ENCODE measurements around the gene IFITM1.
"Not testable (repeated sequence)": the region's sequence is repeated elsewhere in the genome, so short reads cannot be mapped to it uniquely, and the experiment has no call there.

Gene IFITM1

DNA sequence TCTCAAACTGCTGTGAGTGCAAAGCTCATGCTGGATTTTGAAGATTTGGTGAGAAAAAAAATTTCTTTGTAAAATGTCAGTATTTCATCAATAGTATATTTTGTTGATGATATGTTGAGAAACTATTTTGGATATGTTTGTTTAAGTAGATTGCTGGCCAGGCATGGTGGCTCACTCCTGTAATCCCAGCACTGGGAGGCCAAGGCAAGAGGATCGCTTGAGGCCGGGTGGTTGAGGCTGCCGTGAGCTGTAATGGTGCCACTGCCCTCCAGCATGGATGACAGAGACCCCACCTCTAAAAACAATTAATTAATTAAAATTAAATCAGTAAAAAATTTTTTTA lies 13.7 kb downstream of the IFITM1 start:
- no peak for DNase-seq

DNA sequence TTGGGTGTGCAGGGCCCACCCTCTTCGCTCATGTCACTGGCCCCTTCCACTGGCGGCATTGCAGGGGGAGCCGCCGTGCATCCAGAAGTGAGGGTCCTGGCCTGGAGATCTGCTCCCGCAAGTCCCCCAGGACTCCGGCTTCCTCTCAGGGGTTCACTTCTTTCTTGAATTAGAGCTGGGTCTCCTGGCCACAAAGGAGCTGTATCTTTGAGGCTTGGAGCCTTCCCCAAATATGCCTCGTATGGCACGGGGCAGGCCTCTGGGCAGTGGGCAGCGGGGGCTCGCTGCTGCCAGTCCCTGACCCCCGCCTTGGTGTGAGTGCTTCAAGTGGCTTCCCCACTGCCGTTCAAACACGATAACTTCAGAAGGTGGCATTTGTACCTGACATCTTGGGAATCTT lies 14.2 kb downstream of the IFITM1 start:
- DNase-seq, result no peak

DNA sequence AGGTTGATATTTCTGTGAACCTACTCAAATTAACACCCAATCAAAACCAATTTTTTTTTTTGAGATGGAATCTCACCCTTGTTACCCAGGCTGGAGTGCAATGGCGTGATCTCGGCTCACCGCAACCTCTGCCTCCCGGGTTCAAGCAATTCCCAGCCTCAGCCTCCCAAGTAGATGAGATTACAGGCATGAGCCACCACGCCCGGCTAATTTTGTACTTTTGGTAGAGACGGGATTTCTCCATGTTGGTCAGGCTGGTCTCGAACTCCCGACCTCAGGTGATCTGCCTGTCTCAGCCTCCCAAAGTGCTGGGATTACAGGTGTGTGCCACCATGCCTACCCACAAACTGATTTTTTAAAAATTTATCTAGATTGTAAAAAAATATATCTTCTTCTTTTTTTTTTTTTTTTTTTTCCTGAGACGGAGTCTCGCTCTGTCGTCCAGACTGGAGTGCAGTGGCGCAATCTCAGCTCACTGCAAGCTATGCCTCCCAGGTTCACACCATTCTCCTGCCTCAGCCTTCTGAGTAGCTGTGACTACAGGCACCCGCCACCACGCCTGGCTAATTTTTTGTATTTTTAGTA lies 14.8 kb downstream of the IFITM1 start:
- not testable (repeated sequence) for DNase-seq

DNA sequence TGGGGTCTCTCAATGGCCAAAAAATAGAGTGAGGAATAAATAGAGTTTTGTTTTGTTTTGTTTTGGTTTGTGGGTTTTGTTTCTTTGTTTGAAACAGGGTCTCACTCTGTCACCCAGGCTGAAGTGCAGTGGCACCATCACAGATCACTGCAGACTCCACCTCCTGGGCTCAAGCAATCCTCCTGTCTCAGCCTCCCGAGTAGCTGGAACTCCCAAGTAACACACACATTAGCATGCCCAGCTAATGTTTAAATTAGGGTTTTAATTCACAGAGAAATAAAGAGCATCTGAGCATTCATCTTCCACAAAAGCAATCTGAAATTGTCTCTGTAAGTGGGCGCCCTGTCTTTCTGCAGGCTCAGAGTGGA lies 16.0 kb downstream of the IFITM1 start:
- DNase-seq, result no peak

DNA sequence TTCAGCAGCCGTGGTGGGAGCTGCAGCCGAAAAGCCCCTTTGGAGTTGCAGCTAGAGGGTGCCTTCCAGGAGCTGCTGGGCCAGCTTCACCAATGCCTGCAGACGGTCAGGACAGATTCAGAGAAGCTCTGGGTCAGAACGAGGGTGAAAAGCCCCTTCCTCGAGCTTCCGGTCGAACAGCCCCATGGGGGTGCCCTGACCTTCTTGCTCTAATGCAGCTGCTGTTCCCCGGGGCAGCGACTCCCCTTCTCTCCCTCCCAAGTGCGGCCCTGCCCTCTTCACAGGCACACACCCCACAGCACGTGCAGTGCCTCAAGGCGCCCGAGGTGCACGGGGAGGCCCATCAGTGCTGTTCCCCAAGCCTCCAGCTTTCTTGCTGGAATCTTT lies 16.5 kb downstream of the IFITM1 start:
- DNase-seq, result peak; percentile 27

DNA sequence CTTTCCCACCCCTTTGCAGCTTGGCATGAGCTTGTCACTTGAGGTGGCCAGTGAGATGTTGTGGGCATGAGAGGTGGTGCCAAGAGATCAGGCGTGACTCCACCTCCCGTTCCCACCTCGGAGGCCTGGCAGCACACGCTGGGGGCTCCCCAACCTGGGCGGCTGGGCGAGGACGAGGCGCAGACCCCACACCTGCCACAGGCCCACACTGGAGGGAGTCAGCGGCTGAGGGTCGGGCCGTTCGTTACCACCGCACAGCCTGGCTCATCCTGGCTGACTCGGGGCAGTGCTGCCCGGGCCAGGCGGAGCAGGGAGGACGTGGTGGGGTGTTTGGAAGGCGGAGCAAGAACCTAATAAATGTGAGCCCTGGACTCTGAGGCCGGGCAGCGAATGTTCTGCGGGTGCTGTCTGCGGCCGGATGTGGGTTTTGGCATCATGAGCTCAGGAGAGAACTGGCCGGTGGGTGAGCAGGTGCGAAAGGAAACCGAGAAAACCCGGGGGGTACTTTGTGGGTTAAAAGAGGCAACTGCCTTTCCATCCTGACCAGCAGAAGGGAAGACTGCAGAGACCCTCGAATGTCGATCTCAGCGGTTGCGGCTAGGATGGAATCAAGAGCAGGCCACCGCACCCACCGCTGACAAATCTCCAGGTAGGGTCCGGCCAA lies 17.0 kb downstream of the IFITM1 start:
- peak; percentile 28 for DNase-seq

DNA sequence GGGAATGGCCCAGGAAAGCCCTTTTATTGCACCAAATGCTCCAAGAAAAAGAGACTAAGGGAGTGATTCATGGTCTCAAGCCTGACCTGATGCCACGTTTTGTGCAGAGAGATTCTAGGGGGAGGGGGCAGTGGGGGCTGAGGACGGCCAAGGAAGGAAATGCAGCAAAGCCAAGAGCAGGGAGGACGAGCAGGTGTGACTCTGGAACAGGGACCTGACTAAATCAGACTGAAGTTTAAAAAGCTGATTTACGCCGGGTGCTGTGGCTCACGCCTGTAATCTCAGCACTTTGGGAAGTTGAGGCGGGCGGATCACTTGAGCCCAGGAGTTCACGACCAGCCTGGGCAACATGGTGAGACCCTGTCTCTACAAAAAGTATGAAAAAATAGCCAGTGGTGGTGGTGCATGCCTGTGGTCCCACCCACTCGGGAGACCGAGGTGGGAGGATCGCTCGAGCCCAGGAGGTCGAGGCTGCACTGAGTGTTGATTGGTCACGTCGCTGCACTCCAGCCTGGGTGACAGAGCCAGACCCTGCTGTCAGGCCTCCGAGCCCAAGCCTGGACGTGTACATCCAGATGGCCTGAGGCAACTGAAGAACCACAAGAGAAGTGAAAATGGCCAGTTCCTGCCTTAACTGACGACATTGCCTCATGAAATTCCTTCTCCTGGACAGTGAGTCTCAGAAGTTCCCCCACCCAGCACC lies 17.7 kb downstream of the IFITM1 start:
- DNase-seq, result no peak

DNA sequence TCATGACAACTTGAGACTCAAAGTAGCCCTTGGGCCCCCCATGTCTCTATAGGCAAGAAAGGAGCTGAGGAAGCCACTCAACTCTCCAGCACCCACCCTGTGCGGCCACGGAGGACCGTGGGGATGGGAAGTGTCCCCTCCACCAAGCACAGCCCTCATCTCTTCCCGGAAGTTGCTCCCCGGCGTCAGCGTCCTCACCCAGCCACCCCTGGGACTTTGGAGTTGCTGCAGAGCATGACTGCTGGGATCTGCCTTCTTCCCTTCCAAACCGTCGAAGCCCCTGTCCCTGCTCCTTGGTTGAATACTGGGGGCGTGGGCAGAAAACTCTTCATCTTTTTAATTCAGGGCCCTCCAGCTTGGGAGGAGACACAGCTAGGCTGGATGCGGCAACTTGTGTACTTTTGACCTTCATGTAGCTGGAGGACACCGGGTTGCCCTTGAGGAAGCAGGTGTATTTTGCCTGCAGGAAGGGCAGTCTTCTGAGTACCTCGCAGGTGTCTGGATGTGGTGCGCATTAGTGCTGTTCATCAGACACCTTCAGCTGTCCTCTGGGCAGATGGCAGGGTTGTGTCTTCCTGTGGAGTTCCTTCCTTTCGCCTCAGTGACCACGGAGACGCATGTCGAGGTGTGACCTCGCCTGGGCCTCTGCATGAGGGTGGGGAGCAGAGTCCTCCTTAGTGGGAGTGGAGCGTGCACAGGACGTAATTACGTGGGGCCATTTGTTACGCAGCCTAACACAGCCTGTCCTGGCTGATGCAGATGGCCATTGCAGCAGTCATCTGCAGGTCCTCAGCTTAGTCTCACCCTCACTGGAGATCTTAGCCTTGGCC lies 19.0 kb downstream of the IFITM1 start:
- DNase-seq, result no peak

DNA sequence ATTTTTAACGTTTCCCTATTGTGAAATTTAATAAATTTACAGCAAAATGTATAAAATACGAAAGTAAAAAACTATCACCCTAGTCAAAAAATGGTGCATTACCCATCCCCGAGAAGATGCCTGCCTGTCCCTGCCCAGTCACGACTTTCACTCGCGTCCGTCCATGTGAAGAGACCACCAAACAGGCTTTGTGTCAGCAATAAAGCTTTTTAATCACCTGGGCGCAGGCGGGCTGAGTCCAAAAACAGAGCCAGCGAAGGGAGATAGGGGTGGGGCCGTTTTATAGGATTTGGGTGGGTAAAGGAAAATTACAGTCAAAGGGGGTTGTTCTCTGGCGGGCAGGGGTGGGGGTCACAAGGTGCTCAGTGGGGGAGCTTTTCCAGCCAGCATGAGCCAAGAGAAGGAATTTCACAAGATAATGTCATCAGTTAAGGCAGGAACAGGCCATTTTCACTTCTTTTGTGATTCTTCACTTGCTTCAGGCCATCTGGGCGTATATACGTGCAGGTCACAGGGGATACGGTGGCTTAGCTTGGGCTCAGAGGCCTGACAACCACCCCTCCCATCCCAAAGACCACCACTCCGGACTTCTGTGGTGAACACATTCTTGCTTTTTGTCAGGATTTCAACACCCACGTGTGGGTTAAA lies 19.9 kb downstream of the IFITM1 start:
- not testable (repeated sequence) for DNase-seq

DNA sequence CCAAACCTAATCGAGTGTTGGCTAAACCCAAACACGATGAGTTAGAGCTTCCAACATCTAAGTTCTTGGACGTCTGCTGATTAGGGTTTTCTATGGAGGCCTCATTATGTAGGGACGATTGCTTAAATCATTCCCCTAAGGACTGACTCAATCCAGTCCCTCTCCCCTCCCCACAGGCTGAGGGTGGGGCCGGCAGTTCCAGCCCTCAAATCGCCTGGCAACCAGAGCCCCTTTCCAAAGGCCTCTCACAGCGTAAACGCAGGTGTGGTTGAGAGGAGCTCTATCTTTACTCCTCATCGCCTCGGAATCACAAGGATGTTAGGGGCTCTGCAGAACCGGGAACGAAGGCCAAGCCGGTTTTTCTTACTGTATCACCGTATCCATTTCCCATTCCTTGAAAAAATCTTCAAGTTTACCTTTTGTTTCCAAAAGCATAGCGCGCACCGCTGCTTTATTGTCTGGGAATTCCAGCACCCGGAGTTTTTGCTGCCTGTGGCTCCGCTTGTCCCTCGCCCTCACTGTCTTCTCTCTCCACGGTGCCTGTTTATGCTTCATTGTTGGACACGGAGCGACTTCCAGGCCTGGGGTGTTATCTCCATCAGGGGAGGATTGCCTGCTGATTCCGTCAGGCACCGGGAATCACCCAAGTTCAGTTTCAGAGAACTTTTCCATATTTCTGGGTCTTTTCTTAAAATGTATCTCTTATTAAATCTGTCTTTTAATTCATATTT lies 20.6 kb downstream of the IFITM1 start:
- DNase-seq, result no peak

DNA sequence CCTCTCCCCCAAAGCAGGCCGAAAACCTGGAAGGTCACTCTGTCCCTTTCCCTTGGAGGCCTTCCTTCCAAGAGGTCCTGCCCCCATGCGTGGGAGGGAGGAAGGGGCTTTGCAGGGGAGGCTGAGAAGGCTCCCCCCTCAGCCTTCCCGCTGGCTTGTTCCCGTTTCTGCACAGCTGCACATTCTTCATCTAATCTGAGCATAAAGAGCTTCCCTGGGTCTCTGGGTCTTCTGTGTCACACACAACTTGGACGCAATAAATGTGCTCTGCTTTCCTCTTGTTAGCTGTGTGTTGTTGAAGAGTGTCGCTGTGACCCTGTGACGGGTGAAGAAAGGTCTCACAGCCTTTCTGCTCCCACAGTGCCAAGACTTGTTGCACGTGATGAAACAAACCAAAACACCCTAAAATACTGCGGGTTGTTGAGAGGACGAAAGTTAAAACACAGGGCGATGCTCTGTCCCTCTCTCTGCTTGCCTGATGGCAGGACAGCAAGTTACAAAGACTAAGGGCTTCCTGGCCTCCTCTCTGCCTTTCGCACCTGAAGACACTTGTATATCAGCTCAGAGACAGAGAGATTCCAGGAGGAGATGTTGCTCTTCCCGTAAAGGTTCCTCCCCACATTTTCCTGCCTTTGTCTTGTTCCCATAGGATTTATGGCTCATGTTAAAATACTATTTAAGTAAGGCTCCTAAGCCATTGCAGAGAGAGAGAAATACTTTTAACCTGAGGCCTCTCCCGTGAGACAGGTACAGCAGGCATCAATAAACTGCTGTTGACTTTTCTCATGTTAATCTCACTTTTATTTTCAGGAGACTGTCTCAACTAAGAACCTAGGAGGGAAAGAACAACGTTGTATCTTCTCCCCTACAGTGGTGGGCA lies 22.2 kb downstream of the IFITM1 start:
- no peak for DNase-seq

DNA sequence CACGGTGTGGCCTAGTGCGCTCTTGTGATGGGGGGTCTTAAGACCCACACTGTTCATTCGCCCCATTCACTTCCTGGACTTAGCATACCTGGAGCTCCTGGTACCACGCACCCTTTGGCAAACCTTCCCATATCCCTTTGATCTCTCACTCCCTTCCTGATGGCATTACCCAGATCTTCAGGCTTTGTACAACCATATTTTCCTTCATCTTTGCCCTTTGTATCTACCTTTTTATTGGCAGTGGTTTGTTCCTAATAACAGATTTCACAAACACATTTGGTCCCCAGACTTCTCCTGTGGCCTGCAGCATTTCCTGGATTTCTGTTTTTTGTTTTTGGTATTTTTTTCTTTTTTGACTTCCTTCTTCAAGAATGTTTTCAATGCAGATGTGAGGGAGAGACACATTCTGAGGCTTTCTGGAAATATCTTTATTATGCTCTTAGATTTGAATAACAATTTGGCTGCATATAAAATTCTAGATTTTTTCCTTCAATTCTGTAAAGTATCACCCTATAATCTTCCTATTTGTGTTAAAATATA lies 22.9 kb downstream of the IFITM1 start:
- DNase-seq, result no peak

DNA sequence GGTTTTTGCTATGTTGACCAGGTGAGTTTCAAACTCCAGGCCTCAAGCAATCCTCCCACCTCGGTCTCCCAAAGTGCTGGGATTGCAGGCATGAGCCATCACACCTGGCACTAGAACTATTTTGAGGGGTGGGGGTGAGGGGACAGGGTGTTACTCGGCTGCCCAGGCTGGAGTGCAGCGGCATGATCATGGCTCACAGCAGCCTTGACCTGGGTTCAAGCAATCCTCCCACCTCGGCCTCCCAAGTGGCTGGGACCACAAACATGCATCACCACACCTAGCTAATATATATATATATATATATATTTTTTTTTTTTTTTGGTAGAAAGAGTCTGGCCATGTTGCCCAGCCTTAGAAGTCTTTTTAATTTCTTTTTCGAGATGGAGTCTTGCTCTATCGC lies 23.9 kb downstream of the IFITM1 start:
- DNase-seq, result no peak

DNA sequence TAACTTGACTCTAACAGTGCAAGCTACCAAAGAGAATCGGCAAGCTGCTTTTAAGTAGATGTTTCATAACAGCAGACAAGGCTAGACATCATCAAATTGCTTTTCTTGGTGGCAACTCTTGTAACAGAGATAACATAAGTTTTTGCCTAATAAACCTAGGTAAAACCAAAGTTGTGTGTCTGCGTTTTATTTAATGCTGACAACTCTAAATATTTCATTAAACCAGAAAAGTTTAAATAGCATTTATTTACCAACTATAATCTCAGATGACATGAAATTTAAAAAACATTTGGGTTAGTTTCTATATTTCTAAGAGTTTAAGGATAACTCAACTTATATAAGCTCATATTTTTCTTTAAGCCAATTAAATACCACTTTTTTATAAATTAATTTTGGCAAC lies 26.1 kb downstream of the IFITM1 start:
- DNase-seq, result no peak

DNA sequence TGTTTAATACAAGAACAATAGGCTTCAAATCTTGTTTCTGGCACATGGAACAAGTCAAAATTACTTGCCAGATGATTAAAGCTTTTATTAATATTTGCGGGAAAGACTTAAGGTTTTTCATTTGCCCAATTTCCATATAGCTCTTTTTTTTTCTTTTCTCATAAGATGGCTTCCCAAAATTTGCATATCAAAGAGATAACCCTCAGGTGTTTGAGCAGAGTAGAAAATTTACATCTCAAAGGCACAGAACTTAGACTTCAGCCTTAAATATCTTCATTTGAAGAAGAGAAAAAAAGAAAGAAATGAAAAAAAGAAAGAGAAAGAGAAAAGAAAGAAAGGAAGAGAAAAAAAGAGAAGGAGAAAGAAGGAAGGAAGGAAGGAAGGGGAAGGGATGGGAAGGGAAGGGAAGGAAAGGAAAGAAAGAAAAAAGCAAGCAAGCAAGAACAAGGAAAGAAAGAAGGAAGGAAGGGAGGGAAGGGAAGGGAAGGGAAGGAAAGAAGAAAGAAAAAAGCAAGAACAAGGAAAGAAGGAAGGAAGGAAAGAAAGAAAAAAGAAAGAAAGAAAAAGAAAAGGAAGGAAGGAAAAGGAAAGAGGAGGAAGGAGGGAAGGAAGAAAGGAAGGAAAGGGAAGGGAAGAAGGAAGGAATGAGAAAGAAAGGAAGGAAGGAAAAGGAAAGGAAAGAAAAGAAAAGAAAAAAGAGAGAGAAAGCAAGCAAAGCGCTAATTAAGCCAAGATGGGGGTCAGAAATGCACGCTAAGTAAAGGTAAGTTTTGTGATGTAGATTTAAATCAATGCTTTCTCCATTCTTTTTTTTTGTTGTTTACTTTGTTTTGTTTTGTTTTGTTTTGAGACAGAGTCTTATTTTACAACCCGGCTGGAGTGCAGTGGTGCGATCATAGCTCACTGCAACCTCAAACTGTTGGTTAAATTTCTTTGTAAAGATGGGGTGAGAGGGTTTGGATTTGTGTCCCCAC lies 27.0 kb downstream of the IFITM1 start:
- no peak for DNase-seq

DNA sequence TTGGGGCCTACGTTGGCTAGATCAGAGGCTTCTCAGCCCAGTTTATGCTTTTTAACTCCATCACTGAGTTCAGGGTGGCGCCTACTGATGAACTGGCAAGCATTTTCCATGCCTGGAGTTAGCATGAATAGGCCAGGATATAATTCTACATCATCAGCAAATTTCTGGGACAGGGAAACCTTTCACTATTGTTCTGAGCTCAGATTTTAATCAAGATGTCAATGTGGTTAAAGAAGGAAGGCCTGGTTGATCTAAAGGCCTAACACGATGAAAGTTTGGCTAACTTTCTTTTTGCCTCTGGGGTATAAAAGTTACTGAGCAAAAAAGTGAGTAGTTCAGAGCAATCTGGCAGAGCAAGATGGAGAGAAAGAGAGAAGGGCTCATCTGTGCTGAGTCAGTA lies 28.5 kb downstream of the IFITM1 start:
- DNase-seq, result no peak

DNA sequence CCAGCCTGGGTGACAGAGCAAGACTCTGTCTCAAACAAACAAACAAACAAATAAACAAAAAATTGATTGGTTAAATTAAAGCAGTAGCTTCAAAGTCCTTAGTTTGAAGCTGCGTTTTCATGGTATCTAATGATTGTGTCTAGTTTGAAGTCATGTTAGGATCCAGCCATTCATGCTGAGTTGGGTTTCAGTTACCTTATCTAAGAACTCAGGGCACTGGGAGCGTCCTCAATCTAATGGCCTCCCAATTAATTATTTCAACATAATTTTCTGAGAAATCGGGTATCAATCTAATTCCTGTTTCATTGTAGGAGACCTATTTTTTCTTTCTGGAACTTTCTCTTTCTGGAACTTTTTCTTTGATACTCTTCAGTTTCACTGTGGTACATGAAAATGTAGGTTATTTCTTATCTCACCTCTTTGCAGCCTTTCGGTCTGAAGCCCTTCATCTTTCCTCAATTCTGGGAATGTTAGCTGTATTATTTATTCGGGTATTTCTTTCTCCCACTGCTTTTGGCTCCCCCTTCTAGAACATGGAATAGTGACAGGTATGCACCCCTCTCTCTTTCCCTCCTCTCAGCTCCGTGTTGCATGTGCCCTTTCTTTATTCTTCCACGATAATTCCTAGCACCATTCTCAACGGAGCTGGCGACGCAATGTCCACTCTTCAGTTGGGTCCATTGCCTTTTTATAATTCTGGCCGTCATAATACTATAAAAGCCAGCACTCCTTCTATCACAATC lies 31.2 kb downstream of the IFITM1 start:
- DNase-seq, result no peak

DNA sequence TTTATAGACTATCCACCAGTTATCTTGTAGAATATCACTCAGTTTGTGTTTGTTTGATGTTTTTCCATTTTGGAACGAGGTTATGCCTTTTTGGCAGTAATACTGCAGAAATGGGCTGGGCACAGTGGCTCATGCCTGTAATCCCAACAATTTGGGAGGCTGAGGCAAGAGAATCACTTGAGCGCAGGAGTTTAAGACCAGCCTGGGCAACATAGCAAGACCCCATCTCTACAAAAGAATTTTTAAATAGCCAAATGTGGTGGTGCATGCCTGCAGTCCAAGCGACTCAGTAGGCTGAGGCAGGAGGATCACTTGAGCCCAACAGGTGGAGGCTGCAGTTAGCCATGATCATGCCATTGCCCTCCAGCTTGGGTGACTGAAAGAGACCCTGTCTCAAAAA lies 32.7 kb downstream of the IFITM1 start:
- no peak for DNase-seq
